RPMI8226 (cell line): Measurements from ENCODE around the gene TRIM44.

Experiments
- DNase-seq: peaks from one replicate; pipeline ENCODE4 v3.0.0-alpha.2; 2015

Gene TRIM44, protein sequence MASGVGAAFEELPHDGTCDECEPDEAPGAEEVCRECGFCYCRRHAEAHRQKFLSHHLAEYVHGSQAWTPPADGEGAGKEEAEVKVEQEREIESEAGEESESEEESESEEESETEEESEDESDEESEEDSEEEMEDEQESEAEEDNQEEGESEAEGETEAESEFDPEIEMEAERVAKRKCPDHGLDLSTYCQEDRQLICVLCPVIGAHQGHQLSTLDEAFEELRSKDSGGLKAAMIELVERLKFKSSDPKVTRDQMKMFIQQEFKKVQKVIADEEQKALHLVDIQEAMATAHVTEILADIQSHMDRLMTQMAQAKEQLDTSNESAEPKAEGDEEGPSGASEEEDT

DNA sequence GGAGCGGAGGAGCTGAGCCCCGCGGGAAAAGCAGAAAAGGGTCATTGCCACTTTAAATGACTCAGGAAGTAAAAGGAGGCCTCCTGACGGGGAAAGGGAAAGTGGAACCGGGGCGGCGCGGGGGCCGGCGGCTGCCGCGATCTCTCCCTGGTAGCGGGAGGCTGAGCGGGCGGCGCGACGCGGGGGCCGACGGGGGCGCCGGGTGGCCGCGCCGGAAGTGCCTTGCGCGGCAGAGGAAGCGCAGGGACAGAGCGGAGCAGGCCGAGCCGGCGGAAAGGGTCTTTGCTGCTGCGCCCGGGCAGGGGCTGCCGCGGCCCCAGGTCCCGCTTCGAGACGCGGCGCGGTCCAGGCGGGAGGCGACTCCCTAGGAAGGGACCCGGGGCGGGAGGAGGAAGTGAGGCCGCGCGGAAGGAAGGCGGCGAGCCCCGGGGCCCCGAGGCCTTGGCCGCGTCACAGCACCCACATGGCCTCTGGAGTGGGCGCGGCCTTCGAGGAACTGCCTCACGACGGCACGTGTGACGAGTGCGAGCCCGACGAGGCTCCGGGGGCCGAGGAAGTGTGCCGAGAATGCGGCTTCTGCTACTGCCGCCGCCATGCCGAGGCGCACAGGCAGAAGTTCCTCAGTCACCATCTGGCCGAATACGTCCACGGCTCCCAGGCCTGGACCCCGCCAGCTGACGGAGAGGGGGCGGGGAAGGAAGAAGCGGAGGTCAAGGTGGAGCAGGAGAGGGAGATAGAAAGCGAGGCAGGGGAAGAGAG is at the start of gene TRIM44:
TRIM44 (plus strand) TSS at position 127 of the 759 bp plus-strand sequence; CDS start at position 464, 337 bp downstream.
- DNase-seq = peak; percentile 78

DNA sequence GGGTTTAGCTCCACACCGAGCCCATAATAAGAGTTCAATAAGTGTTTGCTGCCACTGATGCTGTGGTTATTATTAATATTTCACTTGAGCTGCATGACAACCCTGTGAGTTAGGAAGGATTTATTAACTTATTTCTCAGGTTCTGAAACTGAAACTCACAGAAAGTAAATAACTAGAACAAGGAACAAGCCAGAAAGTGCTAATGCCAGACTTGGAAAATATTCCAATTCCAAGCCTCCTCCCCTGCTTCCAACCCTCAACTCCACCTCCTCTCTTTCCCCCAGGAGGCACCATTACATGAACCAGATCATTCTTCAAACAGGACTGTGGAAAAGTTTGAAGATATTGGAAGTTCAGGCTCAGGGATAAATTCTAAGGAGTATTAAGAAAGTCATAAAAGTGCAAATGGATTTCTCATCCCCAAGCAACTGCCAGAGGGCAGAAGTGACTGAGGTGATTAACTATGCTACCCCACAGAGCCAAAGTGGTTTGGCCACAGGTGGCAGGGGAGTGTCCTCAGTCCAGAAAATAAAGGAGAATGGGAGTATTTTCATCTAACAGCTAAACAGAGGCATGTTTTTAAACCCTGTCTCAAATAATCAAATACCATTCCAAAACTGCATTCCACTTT is 47.5 kb upstream of the TRIM44 start:
- no peak for DNase-seq

DNA sequence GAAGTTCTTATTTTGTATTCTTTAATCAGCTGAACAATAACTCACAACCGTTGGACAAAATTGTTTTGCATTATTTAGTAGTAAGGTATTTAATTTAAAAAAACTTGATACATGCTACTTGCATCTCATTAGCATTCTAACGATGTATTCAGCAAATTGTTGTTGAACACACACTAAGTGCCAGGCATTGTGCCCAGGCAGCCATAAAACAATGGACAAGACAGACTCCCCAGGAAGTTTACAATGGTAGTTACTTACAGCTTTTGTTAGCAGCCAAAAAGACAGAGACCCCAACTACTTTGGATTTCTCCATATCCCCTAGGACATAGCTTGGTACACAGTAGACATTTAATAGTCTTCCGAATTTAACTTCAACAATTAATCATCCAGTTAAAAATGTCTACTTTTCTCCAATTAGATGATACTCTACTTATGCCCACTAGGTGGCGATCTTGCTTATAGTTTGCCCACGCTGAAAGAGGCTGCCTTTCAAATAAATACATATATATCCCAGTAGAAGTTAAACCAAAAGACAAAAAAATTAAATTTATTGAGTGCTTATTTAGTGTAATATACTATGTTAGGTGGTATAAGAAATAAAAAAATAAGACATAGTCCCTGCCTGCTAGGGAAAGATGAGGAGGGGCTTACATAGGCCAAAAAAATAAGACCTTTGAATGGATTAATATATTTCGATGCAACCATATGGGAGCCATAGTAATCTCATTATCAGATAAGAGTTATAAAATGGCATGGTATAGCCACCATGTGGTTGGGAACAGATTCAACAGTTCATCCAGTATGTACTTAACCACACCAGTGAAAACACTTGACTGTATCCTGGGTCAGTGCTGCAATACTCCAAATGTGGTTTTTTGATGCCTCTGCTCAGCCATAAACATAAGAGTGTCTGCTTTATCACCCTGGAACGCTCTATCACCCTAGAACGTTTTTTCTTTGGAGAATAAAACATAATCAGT is 46.4 kb upstream of the TRIM44 start:
- DNase-seq = peak; percentile 49

DNA sequence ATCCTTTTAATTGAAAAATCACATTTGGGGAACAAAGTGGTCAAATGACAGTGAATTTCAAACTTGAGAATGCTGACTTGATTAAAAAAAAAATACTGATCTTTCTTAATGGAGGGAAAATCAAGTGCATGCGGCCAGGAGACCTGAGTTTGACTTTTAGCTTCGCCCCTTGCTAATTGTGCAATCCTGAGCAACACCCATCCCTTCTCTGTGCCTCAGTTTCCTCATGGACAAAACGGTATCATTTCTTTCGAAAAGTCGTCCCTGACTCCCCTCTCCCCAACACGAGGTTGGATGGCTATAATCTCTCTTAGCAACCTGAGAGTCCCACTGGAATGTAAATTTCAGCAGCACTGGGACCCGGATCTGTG is 45.3 kb upstream of the TRIM44 start:
- no peak for DNase-seq

DNA sequence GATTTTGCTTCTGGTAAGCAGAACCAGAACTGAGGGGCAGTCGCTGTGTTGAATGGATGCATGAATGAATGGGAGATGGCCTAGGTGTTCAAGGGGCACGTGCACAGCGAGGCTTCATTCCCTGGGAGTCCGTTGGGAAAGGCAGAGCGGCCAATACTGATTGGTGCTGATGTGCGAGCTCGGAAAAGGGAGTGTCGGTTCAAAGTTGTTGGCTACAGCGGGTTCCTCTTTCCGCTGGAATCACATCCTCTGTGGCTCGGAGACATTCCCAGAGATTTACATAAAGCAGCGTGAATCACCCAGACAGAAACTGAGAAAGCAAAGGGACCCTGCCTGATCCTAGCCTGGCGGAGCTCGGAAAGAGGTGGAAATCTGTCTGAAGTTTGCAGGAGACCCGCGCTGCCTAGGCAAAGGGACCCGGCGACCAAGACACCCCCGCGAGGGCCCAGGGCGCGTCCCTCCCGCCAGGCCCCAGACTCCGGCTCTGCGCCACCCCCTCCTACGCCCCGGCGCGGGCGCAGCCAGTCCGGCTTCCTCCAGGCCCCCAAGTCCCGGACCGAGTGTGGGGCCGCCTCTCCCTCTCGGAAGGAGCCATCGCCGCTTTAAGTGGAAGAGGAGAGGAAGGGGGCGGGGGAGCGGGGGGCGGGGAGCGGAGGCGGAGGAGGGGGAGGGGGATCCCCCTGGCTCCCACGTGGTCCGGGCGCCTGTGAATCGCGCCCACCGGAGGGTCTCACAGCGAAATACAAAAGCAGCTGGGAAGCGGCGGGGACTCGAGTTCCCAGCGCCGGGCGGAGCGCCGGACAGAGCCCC is 44.7 kb upstream of the TRIM44 start, which contains the start of gene FJX1:
FJX1 (plus strand) TSS at position 774 of the 810 bp plus-strand sequence. CDS start 177 bp downstream, outside the sequence.
- DNase-seq = peak; percentile 59

DNA sequence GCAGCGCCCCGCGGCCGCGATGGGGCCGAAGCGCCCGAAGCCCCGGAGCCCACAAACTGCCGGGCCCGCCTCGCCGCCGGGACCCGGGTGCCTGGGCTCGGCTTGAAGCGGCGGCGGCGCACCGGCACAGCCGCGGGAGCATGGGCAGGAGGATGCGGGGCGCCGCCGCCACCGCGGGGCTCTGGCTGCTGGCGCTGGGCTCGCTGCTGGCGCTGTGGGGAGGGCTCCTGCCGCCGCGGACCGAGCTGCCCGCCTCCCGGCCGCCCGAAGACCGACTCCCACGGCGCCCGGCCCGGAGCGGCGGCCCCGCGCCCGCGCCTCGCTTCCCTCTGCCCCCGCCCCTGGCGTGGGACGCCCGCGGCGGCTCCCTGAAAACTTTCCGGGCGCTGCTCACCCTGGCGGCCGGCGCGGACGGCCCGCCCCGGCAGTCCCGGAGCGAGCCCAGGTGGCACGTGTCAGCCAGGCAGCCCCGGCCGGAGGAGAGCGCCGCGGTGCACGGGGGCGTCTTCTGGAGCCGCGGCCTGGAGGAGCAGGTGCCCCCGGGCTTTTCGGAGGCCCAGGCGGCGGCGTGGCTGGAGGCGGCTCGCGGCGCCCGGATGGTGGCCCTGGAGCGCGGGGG is 44.0 kb upstream of the TRIM44 start:
- DNase-seq = peak; percentile 51

DNA sequence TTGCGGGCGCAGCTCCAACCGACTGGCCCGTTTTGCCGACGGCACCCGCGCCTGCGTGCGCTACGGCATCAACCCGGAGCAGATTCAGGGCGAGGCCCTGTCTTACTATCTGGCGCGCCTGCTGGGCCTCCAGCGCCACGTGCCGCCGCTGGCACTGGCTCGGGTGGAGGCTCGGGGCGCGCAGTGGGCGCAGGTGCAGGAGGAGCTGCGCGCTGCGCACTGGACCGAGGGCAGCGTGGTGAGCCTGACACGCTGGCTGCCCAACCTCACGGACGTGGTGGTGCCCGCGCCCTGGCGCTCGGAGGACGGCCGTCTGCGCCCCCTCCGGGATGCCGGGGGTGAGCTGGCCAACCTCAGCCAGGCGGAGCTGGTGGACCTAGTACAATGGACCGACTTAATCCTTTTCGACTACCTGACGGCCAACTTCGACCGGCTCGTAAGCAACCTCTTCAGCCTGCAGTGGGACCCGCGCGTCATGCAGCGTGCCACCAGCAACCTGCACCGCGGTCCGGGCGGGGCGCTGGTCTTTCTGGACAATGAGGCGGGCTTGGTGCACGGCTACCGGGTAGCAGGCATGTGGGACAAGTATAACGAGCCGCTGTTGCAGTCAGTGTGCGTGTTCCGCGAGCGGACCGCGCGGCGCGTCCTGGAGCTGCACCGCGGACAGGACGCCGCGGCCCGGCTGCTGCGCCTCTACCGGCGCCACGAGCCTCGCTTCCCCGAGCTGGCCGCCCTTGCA is 43.3 kb upstream of the TRIM44 start:
- peak; percentile 69 for DNase-seq

DNA sequence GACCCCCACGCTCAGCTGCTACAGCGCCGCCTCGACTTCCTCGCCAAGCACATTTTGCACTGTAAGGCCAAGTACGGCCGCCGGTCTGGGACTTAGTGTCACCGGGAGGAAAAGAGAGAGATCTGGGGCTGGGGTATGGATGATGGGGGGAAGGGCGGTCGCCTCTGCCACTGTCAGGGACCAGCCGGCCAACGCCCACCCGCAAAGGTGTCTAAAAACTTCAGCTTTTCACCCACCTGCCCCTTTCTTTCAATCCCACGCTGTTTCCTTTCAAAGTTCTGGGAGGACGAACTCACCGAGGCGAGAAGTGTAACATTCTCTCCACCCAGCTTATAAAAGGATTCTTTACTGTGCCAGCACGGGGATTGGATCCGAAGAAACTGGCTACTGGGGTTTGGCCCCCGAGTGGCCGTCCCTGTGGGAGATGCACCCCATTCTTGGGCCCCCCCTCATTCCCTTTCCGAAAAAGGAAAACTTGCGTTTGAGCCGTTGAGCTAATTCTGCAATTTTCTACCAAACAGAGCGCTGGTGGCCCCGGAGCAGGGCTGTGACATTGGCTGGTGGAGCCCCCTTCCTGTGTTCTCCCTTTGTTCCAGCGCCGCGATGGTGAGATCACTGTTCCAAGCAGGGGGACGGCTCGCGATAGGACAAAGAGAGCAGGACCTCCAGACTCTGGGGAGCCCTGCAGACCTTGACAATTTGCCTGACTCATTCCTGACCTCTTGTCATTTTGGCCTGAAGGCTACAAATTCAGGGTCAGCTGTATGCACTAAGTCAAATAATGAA is 42.5 kb upstream of the TRIM44 start:
- peak; percentile 22 for DNase-seq

DNA sequence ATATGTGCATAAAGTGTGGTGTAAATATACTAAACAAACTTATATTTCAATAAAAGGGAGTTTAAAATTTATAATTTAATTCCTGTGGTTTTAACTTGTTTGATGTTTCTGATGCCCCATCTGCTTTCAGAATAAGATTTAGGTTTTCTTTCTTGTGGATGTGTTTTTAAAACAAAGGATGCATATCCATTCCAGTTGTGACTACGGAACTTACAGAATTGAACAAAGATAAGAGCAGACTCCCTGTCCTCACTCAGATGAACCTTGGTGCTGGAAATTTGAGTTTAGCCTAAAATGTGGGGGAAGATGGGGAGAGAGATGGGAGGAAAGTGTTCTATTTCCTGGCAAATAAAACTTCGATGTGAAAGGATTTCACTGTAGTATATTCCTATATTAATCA is 41.8 kb upstream of the TRIM44 start:
- no peak for DNase-seq

DNA sequence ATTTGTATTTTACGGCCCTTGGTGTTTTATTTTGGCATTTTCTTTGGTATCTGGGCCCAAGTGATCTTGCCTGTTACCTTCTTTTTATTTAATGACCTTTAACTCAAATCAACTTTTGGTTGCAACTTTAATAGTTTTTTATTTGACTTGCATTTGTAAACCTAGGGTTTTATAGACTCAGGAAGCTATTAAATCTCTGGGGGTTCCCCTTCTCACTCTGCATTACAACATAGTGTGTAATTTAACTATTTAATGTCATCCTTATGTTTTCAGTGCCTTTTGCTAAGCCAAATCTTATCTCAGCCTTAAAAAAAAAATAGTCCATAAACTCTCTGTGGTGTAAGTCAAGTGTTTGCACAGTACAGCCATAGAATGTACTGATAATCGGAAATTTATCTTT is 41.0 kb upstream of the TRIM44 start:
- DNase-seq = no peak

DNA sequence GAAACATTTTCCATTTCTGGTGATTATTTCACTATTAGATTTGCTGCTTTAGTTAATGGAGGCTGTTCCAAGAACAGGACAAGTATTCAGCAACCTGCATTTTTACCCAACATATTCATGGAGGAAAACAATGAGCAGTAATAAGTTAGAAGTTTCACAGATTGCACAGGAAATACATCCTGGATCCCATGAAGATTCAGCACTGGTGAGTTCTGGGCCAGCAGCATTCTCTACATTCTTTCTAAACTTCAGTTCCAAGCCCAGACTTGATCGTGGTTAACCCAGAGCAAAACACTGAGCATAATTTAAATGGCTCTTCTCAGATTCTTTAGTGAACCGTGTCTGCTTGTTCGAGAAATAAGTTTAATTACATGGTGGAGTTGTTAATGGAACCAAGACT is 40.5 kb upstream of the TRIM44 start:
- no peak for DNase-seq

DNA sequence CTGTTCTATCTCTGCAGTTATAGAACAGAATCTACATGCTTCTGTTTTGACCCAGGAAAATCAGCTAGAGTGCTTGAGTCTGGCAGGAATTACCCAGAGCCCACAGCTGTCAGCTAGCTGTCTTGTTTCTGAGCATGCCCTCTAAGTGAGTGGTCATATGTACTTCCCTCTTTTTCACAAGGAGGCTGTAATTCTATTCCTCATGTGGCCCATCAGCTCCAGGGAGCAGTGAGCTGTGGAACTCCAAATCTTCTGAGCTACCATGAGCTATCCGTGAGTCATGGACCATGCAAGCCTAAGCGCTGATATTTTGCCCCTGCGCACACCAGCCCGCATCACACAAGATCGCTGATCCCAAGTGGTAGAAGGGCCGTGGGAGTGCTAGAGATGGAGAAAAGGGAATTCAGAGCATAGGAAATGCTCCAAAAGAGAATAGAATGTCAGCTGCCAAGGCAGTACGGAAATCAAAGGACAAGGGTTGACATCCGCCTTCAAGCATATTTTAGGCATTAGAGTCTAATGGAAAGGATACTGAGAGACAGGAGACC is 38.9 kb upstream of the TRIM44 start:
- no peak for DNase-seq

DNA sequence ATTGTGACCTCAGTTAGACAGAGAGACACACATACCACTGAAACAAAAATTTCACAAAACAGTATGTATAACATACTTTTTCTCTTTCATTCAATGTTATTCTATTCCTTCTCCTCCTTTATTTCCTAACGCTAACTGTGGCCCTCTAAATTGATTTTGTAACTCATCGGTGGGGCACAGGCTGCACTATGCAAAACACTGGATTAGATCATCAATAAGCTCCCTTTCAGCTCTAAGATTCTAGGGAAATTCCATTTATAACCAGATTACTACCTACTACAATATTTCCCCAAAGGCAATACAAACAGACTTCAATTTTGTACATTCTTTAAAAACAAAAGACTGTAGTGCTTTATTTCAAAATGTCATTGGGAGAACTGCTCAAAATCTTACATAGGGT is 38.3 kb upstream of the TRIM44 start:
- no peak for DNase-seq

DNA sequence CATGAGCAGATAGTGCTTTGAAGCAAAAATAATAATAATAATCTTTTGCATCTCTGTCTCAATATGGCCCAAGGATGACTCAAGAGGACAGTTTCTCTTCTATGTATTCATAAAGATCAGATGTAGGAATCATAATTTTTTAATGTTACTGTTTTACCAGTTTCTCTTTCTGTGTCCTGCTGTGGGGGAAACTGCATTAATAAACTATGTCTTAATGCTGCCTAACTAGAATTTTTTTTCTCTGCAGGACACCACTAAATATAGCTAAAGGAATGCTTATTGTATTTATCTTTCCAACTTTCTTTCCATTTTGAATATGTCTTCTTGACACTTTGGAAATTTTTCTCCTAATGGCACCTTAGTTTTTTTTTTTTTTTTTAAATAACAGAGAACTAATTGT is 37.8 kb upstream of the TRIM44 start:
- DNase-seq = no peak

DNA sequence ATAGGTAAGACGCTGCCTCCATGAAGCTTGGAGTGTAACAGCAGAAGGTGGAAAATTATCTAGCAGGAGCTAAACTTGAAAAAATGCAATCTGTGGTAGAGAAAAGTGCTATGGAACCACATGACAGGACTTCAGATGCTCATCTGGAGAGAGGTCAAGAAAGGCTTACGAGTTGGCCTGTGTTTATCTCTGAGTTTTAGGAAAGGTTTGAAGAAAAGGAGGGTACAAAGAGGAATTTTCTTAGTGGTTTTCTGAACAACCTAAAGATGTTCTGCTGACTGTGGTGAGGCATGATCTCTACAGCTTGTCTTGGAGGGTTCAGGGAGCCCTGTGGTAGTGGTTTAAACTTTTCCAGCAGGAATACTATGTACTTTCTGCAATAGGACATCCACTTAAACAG is 36.1 kb upstream of the TRIM44 start:
- DNase-seq = no peak

DNA sequence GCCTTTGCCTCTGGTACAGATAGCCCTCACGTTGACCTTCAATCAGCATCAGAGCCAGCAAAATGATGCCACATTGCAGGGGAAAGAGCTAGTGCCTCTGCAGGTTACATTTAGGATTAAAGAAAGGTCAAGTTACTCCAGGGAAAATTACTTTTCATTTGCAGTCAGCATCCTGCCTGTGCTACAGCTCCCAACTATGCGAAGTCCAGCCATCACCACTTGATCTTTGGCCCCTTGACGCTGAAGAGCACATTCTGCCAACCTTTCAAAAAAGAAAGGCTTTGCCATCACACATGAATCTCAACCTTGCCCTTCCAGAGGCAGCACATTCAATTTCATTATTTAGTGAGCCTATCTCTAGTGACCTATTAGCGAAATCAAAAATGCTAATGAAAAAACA is 33.1 kb upstream of the TRIM44 start:
- no peak for DNase-seq

DNA sequence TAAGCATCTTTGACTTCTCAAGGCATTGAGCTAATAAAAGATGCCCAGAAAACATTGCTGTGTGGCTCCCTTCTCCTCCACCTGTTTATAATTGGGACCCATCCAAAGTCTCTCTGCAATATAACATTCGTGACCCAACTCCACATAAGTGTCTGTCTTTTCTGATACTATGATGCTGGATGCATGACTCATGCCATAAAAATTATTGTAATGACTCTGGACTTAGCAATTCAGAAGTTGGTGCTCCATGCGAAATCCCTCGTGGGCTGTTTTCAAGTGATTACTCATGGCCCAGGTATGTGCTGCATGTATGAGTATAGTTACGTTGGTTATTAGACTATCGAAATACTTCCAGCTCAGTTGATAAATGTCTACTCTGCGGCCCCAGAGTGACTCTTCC is 32.7 kb upstream of the TRIM44 start:
- no peak for DNase-seq

DNA sequence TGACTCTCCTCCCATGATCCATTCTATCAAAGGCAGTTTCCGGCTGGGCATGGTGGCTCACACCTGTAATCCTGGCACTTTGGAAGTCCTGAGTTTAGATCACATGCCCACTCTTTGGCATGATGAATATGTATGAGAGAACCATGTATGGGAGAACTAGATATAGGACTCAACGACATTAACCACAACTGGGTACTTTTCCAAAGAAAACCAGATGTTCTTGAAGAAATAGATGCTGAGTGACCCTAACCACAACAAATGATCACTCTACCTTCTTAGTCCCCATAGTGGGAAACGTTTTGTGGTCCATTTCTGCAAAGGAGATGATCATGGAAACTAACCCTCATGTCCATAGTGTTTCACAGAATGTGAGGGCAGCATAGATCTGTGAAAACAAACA is 30.7 kb upstream of the TRIM44 start:
- DNase-seq = no peak

DNA sequence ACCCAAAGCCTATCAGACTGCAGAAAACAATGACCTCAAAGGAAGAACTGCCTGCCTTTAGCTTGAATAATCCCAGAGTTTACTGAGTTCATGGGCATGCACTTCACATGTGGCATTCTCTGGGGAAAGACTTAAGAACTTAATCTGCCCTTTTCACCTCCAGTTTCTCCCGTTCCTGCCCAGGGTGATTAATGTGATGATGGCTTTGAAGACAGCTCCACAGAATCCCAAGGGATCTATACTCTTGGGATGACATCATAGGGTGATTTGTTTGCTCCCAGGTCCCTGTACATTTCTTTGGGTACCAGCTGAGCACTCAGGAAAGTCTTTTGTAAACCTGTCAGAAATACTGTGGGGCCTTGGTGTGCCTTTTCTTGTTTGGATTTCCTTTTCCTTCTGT is 30.3 kb upstream of the TRIM44 start:
- no peak for DNase-seq
